GM12891 (cell line): Measurements from ENCODE around the gene GPC5.

Experiments used
- DNase-seq: peaks from one replicate; pipeline ENCODE4 v3.0.0; 2011; ENCODE audit warnings: low spot score; ENCODE audit not compliant: insufficient read length
- FAIRE-seq: peaks from 2 replicates; lab custom pipeline; 2011; peaks lifted over from hg19 to GRCh38; lab: Jason Lieb, UNC
- PAX5 ChIP-seq: IDR thresholded peaks from 2 replicates; pipeline ENCODE4 v1.6.1; 2011; ENCODE audit warnings: low read length, moderate library complexity, mild to moderate bottlenecking; ENCODE audit not compliant: insufficient read depth, severe bottlenecking
- POLR2A ChIP-seq: IDR thresholded peaks from 2 replicates; pipeline ENCODE4 v1.6.1; 2011; ENCODE audit warnings: low read depth, low read length, control low read depth
- POLR2AphosphoS5 ChIP-seq: IDR thresholded peaks from 2 replicates; pipeline ENCODE4 v1.6.1; 2011; ENCODE audit warnings: low read depth, low read length, control low read depth
- POU2F2 ChIP-seq: IDR thresholded peaks from 2 replicates; pipeline ENCODE4 v1.6.1; 2011; ENCODE audit warnings: low read depth, mild to moderate bottlenecking, control low read depth, low read length, moderate library complexity
- SPI1 ChIP-seq: IDR thresholded peaks from 2 replicates; pipeline ENCODE4 v1.6.1; 2011; ENCODE audit warnings: low read depth, low read length, control low read depth
- TAF1 ChIP-seq: IDR thresholded peaks from 2 replicates; pipeline ENCODE4 v1.6.1; 2011; ENCODE audit warnings: low read depth, low read length, control low read depth

Gene GPC5

DNA sequence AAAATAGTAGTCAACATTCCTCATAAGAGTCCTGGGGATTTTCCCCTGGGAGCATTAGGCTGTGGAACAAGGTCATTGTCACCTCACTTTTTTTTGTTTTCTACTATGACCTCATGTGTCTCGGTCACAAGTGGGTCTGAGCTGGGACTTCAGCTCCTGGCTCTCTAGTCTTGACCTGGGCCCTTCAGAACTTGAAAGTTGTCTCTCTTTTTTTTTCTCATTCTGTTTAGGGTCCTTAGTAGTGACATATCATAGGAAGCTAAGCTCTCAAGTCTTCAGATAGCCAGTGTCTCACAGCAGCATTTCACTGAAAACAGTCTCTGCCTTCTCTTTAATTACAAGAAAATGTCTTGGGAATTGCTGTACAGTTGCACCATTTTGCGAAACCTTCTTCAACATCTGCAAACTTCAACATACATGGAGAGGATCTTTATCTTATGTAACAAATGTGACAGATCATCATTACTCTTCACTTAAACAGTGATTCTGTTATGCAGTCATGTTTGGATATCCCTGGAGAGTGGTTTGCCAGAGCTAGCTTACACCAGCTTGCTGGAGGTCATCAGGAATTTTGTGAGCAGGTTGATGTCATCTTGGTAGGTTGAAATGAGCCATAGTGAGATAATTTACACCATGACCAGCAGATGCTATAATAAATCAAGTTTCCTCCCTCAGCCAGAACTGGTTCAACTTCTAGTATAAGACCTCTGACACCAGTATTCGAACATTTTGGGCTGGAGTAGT is 131.5 kb downstream of the GPC5 start:
- TF ChIP-seq PAX5, result no peak
- no peak for TF ChIP-seq TAF1
- no peak for TF ChIP-seq SPI1
- TF ChIP-seq POU2F2, result no peak
- TF ChIP-seq POLR2A, result no peak
- no peak for TF ChIP-seq POLR2AphosphoS5
- DNase-seq, result no peak
- peak; percentile 45 for FAIRE-seq

DNA sequence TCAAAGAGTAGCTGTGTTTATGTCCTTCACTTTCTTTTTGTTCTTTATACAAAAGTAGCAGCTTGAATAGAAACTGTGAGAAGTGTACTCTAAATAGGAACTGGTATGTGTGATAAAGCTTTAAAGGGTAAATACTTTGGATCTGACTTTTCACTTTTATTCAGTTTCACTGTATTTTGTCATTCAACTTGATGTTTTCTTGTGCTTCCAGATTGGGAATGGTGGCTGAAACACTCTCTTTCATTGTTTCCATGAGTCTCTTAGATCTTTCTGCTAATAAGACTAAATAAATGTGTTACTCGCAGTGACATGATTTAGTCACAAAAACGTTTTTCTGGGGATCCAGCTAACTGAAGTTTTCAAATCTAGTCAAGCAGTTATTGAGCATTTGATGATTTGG is 133.2 kb downstream of the GPC5 start:
- TF ChIP-seq PAX5 (no peak), TAF1 (no peak), POU2F2 (no peak), POLR2AphosphoS5 (no peak), POLR2A (no peak), SPI1 (no peak)
- DNase-seq (no peak), FAIRE-seq (no peak)

DNA sequence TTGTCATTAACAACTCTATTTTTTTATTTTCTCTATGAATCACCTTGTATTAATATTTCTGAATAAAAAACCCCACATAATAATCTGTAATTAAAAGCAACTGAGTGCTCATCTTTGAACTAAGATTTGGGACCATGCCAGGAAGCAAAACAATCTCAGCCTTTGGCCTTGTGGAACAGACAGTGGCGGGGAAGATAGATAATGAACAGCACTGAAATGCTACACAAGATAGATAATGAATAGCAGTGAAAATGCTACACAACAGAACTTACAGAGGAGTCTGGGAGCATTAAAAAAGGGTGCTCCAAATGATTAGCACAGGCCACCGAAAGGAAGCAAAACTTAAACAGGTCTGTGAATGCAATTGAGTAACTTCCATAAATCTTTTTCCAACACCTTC is 134.9 kb downstream of the GPC5 start:
- no peak for DNase-seq
- no peak for TF ChIP-seq TAF1
- no peak for TF ChIP-seq POU2F2
- no peak for TF ChIP-seq POLR2A
- no peak for TF ChIP-seq PAX5
- no peak for TF ChIP-seq POLR2AphosphoS5
- TF ChIP-seq SPI1, result no peak
- no peak for FAIRE-seq

DNA sequence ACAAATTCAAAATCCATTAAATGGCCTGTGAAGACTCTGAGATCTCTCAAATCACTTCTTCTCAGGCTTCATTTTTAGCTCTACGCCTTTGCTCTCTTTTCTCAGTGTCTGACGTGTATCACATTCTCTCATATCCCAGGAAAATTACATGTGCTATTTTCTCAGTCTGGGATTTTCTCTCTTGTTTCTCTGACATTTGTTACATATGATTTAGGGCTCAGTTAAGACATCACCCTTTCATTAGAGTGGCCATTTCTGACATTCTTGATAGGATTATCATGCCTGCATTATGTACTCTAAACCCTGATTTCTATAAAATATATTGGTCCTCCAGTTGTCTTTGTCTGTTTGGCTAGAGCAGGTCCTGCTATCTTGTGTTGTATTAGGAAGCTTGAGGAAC is 136.6 kb downstream of the GPC5 start:
- DNase-seq (no peak), FAIRE-seq (no peak)
- TF ChIP-seq POLR2AphosphoS5 (no peak), SPI1 (no peak), POLR2A (no peak), TAF1 (no peak), PAX5 (no peak), POU2F2 (no peak)

DNA sequence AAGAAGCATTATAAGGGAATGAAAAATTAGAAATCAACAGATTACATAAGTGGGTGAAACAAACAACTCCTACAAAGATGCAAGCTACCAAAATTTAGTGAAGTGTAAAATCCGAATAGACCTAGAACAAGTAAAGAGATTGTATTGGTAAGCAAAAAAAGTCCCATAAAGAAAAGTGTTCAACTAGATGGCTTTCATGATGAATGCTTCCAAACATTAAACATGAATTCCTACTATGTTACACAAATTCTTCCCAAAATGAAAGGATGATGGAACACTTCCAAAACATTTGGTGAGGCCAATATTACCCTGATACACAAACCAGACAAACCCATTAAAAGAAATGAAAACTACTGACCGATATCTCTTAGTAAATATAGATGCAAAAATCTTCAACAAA is 139.0 kb downstream of the GPC5 start:
- DNase-seq (no peak), FAIRE-seq (no peak)
- TF ChIP-seq POU2F2 (no peak), PAX5 (no peak), SPI1 (no peak), POLR2A (no peak), POLR2AphosphoS5 (no peak), TAF1 (no peak)

DNA sequence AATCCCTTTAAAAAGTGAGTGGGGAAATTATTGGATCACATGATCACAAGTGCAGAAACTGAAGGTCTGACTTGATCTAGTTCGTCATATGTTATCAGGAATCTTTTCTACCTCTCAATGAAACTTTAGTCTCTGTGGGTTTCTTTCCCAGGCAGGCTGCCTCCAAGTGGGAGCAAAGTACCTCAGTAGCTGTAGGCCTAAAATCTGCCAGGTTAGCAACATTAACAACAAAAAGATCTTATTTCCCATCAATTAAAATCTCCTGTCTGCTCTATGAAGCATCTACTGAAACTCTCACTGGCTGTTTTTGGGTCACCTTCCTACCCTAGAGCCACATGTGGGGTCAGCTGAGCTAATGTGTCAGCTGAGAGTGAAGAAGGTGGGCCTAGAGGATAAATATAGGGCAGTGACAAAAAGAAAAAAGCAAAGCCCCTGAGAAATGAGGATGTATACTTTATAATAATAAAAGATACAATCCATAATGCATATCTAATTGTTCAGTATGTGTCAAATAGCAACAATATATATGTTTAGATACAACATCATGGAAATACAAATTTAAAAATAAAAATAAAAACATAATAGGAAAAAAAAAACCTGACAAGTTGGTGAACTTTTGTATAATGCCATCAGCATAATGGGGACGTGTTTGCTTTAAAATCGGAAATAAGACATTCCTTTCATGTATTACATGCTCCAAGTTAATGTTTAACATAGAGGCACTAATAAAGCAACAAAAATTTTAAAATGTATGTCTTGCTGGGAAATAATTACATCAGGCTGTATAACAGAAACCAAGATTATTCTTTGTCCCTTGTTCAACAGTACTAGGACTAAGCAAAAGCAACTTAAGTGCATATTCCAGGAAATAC is 141.1 kb downstream of the GPC5 start:
- no peak for DNase-seq
- FAIRE-seq, result no peak

DNA sequence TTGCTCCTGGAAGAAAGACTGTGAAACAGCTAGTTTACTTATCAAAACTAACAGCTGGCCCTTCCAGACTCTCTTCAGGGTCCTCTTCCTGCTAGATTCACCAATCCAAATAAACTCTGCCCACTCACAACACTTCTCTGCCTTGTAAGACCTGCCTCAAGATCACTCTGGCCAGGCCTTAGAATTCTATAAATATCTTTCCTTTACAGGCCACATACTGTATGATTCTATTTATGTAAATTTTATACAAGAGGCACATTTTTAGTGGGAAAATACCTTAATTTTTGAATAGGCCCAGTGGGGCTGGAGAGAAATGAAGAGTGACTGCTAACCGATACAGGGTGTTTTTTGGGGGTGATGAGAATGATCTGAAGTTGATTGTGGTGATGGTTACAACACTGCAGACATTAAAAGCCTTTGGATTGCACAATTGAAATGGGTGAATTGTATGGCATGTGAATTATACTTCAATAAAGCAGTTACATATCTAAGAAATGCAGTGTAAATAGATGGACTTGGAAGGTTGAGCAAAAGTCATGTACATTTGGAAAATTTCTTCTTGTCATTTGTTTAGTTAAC is 141.8 kb downstream of the GPC5 start:
- TF ChIP-seq POU2F2 (no peak), PAX5 (no peak), TAF1 (no peak), POLR2AphosphoS5 (no peak), SPI1 (no peak), POLR2A (no peak)
- peak; percentile 66 for FAIRE-seq

More for the DNA sequence above, 141.1 kb downstream of the GPC5 start:
- TF ChIP-seq TAF1, result no peak
- TF ChIP-seq POLR2A, result no peak
- no peak for TF ChIP-seq POU2F2
- no peak for TF ChIP-seq POLR2AphosphoS5
- TF ChIP-seq SPI1, result no peak
- no peak for TF ChIP-seq PAX5

DNA sequence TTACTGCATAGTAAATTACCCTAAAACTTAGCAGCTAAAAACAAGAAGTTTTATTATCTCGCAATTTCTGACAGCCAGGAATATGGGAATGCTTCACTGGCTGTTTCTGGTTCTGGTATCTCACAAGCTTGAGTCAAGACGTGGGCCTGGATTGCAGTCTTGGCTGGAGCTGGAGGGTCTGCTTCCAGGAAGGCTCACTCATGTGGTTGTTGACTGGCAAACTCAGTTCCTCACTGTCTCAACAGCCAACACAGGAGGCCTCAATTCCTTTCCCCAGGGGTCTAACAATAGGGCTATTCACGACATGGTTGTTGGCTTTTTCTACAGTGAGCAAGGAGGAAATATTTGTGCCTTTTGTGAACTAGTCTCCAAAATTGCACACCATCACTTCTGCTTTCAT is 146.3 kb downstream of the GPC5 start:
- no peak for TF ChIP-seq POU2F2
- TF ChIP-seq POLR2AphosphoS5, result no peak
- no peak for FAIRE-seq
- no peak for DNase-seq

More for the DNA sequence above, 141.8 kb downstream of the GPC5 start:
- DNase-seq, result no peak

DNA sequence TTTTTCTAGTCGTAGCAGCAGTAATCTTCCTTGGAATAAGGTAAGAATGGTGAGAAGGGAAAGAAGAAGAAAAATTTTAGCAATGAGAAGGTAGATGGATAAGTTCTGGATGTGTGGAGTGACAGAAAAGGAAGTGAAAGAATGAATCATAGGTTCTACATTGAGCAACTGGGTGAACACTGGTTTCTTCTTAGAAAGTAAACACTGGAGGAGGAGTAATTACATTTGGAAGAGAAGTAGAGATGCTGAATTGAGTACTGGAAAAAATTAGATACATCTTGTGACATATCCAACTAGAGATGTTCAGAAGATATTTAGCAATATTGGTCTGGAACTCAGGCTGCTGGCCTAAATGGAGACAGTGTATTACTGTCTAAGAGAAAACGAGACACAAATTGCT is 148.5 kb downstream of the GPC5 start:
- TF ChIP-seq PAX5 (no peak), POLR2A (no peak), POU2F2 (no peak), TAF1 (no peak), POLR2AphosphoS5 (no peak), SPI1 (peak; percentile 81)
- DNase-seq (no peak), FAIRE-seq (no peak)
